Hepatocyte (in vitro differentiated cells): Measurements from ENCODE around the gene SMIM13.

Source experiments
- CTCF ChIP-seq: fragments of 200-600 bp; sonication (generic); IDR thresholded peaks from 2 replicates; pipeline ENCODE4 v1.5.1; 2016; ENCODE audit warnings: antibody characterized with exemption, mild to moderate bottlenecking; ENCODE audit not compliant: poor library complexity
- EZH2 ChIP-seq: fragments of 200-600 bp; sonication (generic); IDR thresholded peaks from 2 replicates; pipeline ENCODE4 v1.6.1; 2016; ENCODE audit warnings: antibody characterized with exemption, mild to moderate bottlenecking, borderline replicate concordance
- EZH2phosphoT487 ChIP-seq: fragments of 200-600 bp; sonication (generic); IDR thresholded peaks from one replicate; pipeline ENCODE4 v1.6.1; 2018; ENCODE audit warnings: antibody characterized with exemption, mild to moderate bottlenecking, low read depth, moderate library complexity; ENCODE audit not compliant: unreplicated experiment, severe bottlenecking

GRCh38 chr6:11101417-11101816, 7.8 kb downstream of the SMIM13 start:
- no peak for TF ChIP-seq CTCF
- no peak for TF ChIP-seq EZH2
- no peak for TF ChIP-seq EZH2phosphoT487
